ENCODE measurements around the gene UBN1. TPM values are rescaled to one million over a fixed set of nuclear protein-coding genes. Genes with fewer than 3 reads are reported as not detected.
A peak's percentile ranks its signal among the peaks of the same experiment; 100 is the strongest.

The UBN1 gene
- polyA plus RNA-seq, 1 donor (not counting 4 experiments of a cell fraction or from before 2014, with no cell fraction given), result 11.5 TPM

DNA sequence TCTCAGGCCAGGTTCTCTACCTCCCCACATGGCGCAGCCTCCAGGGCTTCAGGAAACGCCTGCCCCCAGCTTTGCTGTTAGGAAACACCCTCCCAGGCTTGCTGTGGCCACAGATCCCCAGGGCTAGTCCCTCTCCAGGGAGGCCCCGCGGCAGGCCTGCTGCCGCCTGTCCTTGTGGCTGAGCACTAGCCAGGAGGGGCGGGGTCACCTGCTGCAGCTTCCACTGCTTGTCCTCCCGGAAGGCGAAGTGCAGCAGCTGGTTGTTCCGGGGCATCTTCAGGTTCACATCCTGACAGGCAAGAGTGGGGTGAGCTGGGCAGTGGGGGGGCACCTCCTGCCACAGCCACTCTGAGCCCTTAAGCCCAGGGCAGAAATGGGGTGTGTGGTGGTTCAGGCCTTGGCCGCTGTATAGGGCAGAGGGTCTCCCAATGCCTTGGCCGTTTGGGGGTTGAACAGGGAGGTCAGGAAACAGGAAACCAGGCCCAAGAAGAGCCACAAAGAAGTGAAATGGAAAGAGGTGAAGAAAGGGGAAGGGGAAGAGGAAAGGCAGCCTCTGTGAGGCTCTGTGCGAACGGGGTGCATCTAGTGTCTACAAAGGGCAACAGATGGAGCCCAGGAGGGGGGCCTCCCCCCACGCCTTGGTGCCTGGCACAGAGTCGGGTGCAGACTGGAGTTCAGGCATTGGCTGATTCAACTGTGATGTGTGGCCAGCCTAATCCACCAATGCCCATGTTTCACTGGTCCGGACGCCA, 46.8 kb upstream of the UBN1 start:
- Histone ChIP-seq H3K36me3 (ENCODE audit: control insufficient read depth in 2 of 2, extremely low read depth in 1 of 2, insufficient read depth in 2 of 2, low read length in 2 of 2) (peaks cover 3 to 12% of the 10 kb centered on the region in 2 experiments), H3K4me3 (ENCODE audit: control insufficient read depth in 2 of 3, extremely low read depth in 1 of 3, insufficient read depth in 2 of 3, low read depth in 1 of 3, low read length in 3 of 3) (no peak overlapping the region), H3K4me1 (ENCODE audit: control insufficient read depth, extremely low read depth, insufficient read depth, low read length) (peaks cover 25% of the 10 kb centered on the region), H3K4me2 (ENCODE audit: control insufficient read depth, extremely low read depth, insufficient read depth, low read depth, low read length) (peak overlapping the region; percentile 16), H3K27me3 (ENCODE audit: control insufficient read depth, extremely low read depth, insufficient read depth, low read length) (no peaks in the 10 kb centered on the region), H3K79me2 (ENCODE audit: control insufficient read depth, insufficient read depth, low read length) (no peaks in the 10 kb centered on the region), H3K9me3 (ENCODE audit: control insufficient read depth, low read depth, low read length) (no peaks in the 10 kb centered on the region), H3K9me1 (ENCODE audit: control insufficient read depth, extremely low read depth, insufficient read depth, low read length) (no peaks in the 10 kb centered on the region), H3K27ac (ENCODE audit: control insufficient read depth, insufficient read depth, low read length) (no peak overlapping the region), H2AFZ (ENCODE audit: control insufficient read depth, low read length) (peak overlapping the region; percentile 19), H3K9ac (ENCODE audit: control insufficient read depth, extremely low read depth, insufficient read depth, low read length) (no peak overlapping the region), H4K20me1 (ENCODE audit: control insufficient read depth, extremely low read depth, insufficient read depth, low read length) (no peaks in the 10 kb centered on the region)
- peak; percentile 61 for FAIRE-seq
- TF ChIP-seq CTCF (optimal IDR thresholded peaks at IDR 0.05 in 1 of 3, IDR thresholded peaks at IDR 0.05 in 1 of 3, conservative IDR thresholded peaks at IDR 0.05 in 1 of 3; ENCODE audit: extremely low read depth in 1 of 3, insufficient read depth in 2 of 3, low read length in 3 of 3), result no peak
- no peak for TF ChIP-seq EZH2 (IDR thresholded peaks at IDR 0.05; ENCODE audit: low read length)
- dilution Hi-C loops (cut with MboI; ENCODE audit: extremely low pct_ligation_motif_present, low sequenced_read_pairs), result no loop called here
- no peak for DNase-seq (ENCODE audit: low read depth, low spot score)

- Histone ChIP-seq H3K79me2 (ENCODE audit: control insufficient read depth, insufficient read depth, low read length) (no peaks in the 10 kb centered on the region), H3K4me3 (ENCODE audit: control insufficient read depth in 2 of 3, extremely low read depth in 1 of 3, insufficient read depth in 2 of 3, low read depth in 1 of 3, low read length in 3 of 3) (peak overlapping the region; percentile 58 to 67 (median 66)), H3K4me2 (ENCODE audit: control insufficient read depth, extremely low read depth, insufficient read depth, low read depth, low read length) (peak overlapping the region; percentile 84), H3K27me3 (ENCODE audit: control insufficient read depth, extremely low read depth, insufficient read depth, low read length) (no peaks in the 10 kb centered on the region), H3K4me1 (ENCODE audit: control insufficient read depth, extremely low read depth, insufficient read depth, low read length) (peaks cover 25% of the 10 kb centered on the region), H2AFZ (ENCODE audit: control insufficient read depth, low read length) (peak overlapping the region; percentile 70), H3K27ac (ENCODE audit: control insufficient read depth, insufficient read depth, low read length) (peak overlapping the region; percentile 39), H4K20me1 (ENCODE audit: control insufficient read depth, extremely low read depth, insufficient read depth, low read length) (no peaks in the 10 kb centered on the region), H3K36me3 (ENCODE audit: control insufficient read depth in 2 of 2, extremely low read depth in 1 of 2, insufficient read depth in 2 of 2, low read length in 2 of 2) (peaks cover 8 to 14% of the 10 kb centered on the region in 2 experiments), H3K9ac (ENCODE audit: control insufficient read depth, extremely low read depth, insufficient read depth, low read length) (peak overlapping the region; percentile 59), H3K9me3 (ENCODE audit: control insufficient read depth, low read depth, low read length) (no peaks in the 10 kb centered on the region), H3K9me1 (ENCODE audit: control insufficient read depth, extremely low read depth, insufficient read depth, low read length) (no peaks in the 10 kb centered on the region)
- TF ChIP-seq CTCF (optimal IDR thresholded peaks at IDR 0.05 in 1 of 3, IDR thresholded peaks at IDR 0.05 in 1 of 3, conservative IDR thresholded peaks at IDR 0.05 in 1 of 3; ENCODE audit: extremely low read depth in 1 of 3, insufficient read depth in 2 of 3, low read length in 3 of 3), result no peak
- no peak for DNase-seq (ENCODE audit: low read depth, low spot score)
- FAIRE-seq, result no peak
- dilution Hi-C loops (cut with MboI; ENCODE audit: extremely low pct_ligation_motif_present, low sequenced_read_pairs), result no loop called here
Observed at GRCh38 chr16:4801051-4801961, 46.0 kb upstream of the UBN1 start.
